Ureter (tissue), 1 donor: ENCODE data around the gene CHST3. TPM values are rescaled to one million over a fixed set of nuclear protein-coding genes. Genes with fewer than 3 reads are reported as not detected.
"Not testable (repeated sequence)": the region's sequence is repeated elsewhere in the genome, so short reads cannot be mapped to it uniquely, and the experiment has no call there.

Experiments
- DNase-seq: peaks from one replicate; pipeline ENCODE4 v3.0.0-alpha.2; 2020; ENCODE audit warnings: low spot score
- total RNA-seq: library from RNA; stranded (reverse); gene quantifications from one replicate; pipeline ENCODE4 v1.2.4, GENCODE V29; 2023
- donor health status: DM: yes; HTN: yes; CAD: no.

CHST3 gene
- total RNA-seq, 1 donor from 2014 or later = 13.2 TPM

GRCh38 chr10:72030762-72031543 is 66.8 kb downstream of the CHST3 start:
- no peak for DNase-seq

DNA sequence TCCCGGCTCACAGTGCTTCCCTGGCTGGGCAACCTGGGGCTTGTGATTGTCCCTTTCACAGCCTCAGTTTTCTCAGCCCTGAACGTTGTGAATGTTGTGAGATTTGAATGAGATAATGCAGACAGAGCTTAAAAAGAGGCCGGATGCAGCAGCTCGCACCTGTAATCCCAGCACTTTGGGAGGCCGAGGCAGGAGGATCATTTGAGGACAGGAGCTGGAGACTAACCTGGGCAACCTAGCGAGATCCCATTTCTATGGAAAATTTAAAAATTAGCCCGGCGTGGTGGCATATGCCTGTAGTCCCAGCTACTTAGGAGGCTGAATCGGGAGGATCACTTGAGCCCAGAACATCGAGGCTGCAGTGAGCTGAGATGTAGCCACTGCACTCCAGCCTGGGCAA is 67.5 kb downstream of the CHST3 start:
- DNase-seq = no peak

- not testable (repeated sequence) for DNase-seq
Observed at GRCh38 chr10:72032409-72033162, 68.4 kb downstream of the CHST3 start.

- DNase-seq = no peak
Observed at GRCh38 chr10:72034040-72034499, 69.9 kb downstream of the CHST3 start.

- no peak for DNase-seq
Observed at GRCh38 chr10:72034761-72035160, 70.6 kb downstream of the CHST3 start.

DNA sequence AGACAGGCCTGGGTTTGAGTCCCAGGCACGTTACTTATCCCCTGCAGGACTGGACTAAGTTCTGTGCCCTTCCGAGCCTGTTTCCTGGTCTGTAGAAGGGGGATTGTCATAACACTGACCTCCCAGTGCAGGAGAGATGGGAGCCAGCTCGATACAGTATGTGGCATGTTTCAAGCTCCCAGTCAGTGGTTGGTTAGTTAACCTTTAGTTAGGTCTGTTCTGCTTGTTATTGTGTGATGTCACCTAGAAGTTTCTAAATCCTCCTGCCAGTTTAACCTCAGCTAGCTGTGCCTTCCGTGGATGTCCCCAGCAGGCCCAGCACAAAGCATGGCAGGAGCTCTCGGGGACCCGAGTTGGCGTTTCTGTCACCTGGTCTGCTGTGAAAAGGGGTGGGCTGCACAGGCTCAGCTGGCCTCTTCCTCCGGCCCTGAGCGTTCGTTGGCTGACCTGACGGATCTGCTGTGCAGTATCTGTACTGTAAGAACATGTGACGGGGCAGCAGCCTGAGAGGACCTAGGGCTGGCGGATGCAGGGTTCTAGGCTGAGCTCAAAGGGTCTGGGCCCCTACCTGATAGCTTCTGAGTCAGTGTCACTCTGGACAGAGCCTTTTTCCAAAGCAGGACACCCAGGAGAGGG is 71.2 kb downstream of the CHST3 start:
- no peak for DNase-seq

- DNase-seq = no peak
Observed at GRCh38 chr10:72037266-72037665, 73.1 kb downstream of the CHST3 start.

DNA sequence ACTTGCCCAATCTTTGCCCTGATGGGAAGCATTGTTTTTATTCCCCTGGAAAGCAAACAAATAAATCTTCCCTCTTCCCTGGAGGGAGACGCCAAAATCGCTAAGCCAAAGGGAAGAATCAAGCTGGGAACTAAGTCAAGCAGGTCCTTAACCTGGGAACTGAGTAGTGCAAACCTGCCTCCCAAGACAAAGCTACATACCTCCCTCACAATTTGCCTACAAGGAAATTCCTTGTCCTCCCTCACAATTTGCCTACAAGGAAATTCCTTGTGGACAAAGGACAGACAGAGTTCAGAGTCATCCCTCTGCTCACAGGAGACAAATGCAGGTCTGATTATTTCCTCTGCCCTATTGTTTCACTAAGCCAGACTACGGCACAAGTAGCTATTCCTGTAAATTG is 73.6 kb downstream of the CHST3 start:
- DNase-seq = no peak

DNA sequence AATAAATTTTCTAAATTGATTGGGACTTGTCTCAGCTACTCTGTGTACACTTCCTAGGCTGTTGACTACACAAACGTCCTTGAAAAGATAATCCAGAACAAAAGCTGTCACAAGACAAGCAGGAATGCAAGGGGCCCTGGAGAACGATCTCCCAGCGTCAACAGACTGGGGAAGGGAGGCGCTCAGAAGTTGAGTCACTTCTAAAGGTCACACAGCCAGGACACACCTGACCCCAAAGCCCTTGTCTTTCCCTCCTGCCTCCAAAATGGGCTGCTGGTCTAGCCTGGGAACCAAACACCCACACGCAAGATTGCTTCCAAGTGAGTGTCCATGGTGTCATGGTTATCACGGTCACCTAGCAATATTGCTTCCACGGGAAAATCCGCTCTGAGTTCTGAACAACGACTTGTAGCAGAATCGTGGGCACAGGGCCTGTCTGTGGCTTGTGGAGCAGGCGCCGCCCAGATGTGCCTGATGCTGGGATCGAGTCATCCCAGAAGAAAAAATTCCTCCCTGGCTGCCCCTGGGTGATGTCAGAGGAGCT is 74.3 kb downstream of the CHST3 start:
- no peak for DNase-seq

DNA sequence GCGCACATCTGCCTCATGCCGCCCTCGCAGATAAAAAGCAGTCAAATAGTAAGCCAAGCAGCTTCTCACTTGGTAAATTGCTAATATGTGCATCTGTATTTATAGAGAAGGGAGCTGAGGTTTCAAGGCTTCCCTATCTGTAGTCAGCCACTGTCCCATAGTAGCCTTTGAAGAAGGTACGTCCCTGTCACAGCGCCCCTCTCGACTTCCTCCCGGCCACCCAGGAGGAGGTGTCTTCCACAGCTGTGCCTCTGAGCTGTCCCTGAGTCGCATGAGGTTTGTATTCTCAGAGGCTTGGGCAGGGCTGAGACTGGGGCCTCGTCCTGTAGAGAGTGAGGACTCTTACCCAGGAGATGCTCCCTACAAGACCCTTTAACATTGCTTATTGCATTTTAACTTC is 75.2 kb downstream of the CHST3 start:
- no peak for DNase-seq

DNA sequence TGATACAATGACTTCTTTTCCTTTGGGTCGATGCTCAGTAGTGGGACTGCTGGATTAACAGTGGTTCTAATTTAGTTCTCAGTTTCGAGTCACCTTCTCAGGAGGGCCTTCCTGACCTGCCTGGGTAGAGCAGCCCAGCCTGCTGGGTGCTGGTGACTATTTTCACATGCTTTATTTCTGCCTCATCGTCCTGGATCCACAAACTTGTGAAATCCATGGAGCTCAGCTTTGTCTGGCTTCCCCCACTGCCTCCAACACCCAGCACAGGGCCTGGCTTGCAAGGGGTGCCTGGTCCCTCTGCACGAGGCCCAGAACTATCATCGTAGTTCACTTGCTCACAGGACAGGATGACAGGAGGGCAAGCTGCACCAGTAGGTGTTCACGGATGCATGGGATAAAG is 77.3 kb downstream of the CHST3 start:
- no peak for DNase-seq

DNA sequence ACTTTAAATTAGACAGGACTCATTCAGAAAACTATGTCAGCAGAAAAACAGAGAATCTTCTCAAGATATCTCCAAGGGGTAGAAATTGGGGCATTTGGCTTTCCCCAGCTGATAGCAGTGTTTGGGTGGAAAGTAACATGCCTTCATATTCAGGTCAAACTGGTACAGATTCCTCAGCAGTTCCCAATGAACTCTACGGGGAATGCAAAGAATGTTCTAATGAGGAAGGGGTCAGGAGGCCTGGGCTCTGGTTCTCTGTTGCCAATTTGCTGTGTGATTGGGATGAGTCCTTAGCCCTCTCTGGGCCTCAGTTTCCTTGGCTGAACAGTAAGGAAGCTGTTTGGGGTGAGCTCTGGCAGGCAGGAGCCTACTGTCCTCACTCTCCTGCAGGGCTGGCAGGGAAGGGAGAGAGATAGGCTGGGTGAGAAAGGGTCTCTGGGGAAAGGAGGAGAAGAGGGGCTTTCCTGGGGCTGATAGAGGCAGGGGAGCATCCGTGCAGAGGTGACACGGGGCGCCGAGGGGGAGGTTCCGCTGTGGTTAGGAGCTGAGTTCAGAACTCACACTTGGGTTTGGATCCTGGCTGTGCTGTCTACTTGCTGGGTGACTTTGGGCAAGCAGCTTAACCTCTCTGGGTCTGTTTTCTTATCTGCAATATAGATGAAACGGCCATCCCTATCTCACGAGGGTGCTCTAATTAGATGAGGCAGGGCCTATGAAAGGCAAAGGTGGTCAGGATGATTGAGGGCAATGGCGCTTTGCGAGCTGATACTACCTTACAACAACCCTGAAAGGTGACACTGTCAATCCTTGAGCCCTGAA is 79.0 kb downstream of the CHST3 start:
- DNase-seq = no peak

DNA sequence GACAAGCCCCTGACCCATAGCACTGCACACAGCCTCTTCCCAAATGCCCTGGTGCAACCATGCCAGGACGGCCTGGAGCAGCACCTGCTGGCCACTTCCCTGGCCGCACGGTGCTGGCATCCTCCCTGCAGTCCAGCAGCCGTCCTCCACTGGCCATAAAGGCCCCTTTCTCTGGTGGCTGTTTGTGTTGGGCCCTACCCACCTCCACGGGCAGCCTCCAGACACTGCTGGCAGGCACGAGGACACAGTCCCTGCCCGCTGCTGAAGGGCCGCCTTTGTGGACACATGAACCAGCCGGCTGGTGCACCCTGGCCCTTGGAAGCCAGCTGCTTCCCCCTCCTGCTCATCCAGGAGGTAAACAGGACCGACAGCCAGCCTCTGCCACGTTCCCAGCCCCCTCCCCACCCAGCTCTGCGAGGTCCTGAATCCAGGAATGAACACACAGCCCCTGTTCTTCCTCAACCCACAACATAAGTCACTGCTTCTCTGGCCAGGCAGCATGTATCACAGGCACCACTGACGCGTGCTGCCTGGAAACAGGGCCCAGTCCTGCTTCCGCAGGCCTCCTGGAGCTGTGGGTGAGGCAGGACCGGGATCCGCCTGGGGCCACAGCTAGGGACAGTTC is 80.3 kb downstream of the CHST3 start:
- no peak for DNase-seq

- no peak for DNase-seq
Observed at GRCh38 chr10:72045586-72045985, 81.4 kb downstream of the CHST3 start.

DNA sequence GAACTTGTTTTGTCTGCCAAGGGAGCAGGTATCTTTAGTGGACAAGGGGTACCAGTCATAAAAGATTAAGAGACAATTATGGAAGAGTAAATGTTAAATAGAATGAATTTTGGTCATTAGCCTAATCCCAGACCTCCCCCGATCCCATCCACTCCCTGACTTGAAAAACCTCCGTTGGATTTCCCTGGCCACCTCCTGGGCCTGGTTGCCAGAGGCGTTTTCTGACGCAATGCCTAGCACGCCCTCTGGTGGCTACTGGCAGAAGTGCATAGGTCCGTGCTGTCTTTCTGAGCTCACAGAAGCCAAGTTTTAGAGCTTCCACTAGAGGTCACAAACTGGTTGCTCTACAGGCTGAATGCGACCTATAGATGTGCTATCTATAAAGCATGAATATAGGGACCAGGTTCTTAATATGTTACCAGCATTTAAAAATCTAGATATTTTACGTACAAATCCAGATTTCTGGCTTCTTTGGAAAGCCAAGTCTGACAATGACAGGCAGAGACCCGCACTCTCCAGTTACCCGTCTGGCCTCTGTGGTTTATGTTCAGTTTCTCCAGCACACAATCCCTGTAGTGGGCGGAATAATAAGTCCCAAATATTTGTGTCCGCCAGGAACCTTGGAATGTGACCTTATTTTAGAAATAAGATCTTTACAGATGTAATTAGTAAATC is 84.4 kb downstream of the CHST3 start:
- DNase-seq = peak; percentile 94

- no peak for DNase-seq
Observed at GRCh38 chr10:72049472-72049871, 85.3 kb downstream of the CHST3 start.

GRCh38 chr10:72049969-72050781 is 86.0 kb downstream of the CHST3 start:
- DNase-seq = no peak

GRCh38 chr10:72050873-72051272 is 86.7 kb downstream of the CHST3 start:
- no peak for DNase-seq

DNA sequence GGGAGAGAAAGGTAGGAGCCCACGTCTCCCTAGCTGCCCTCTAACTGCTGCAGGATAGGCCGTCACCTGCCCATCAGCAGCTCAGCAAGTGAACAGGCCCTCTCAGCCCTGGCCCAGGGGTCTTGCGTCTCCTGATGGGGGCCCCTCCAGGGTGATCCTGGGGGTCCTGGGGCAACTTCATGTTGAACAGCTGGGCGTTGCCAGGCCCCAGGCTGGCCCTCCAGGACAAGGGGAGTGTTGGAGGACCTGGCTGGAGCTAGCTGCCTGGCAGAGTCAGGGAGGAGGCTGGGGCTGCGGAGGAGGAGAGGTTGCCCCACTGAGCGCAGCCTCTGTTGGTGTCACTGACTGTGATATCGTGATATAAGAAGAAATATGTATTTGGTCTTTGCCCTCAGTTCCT is 89.5 kb downstream of the CHST3 start:
- DNase-seq = no peak

DNA sequence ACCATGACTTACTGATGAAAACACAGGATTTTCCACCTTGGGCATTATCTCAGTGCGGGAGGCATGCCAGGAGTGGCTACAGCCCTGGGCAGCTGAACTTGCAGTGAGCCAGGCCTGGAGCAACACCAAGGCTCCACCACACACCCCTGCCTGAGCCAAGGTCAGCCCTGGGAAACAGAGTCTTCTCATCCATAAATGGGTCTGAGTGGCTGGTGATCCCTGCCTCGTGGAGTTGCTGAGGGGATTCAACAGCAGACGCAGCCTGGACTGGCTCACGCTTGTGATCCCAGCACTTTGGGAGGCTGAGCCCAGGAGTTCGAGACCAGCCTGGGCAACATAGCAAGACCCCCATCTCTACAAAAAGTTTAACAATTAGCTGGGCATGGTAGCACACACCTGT is 91.9 kb downstream of the CHST3 start:
- no peak for DNase-seq
